ENCODE results near the gene HERC4.

DNA sequence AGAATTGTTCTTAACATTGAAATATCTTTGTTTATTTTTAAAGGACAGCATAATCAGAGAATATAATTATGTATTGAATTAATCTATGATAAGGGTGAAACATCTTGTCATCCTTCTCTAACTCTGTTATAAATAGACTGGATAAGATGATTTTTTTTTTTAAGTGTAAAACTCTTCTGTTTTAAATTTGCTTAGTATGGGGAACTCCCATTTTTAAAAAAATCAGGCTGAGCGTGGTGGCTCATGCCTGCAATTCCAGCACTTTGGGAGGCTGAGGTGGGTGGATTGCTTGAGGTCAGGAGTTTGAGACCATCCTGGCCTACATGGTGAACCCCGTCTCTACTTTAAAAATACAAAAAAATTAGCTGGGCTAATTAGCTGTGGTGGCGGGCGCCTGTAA is 9.4 kb upstream of the HERC4 start:
- TF ChIP-seq POLR2AphosphoS5 (IDR thresholded peaks at IDR 0.05) = no peak
- TF ChIP-seq, protein P1, sequence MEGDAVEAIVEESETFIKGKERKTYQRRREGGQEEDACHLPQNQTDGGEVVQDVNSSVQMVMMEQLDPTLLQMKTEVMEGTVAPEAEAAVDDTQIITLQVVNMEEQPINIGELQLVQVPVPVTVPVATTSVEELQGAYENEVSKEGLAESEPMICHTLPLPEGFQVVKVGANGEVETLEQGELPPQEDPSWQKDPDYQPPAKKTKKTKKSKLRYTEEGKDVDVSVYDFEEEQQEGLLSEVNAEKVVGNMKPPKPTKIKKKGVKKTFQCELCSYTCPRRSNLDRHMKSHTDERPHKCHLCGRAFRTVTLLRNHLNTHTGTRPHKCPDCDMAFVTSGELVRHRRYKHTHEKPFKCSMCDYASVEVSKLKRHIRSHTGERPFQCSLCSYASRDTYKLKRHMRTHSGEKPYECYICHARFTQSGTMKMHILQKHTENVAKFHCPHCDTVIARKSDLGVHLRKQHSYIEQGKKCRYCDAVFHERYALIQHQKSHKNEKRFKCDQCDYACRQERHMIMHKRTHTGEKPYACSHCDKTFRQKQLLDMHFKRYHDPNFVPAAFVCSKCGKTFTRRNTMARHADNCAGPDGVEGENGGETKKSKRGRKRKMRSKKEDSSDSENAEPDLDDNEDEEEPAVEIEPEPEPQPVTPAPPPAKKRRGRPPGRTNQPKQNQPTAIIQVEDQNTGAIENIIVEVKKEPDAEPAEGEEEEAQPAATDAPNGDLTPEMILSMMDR (IDR thresholded peaks at IDR 0.05 in 8 of 11, conservative IDR thresholded peaks at IDR 0.05 in 3 of 11) = no peak

All from spleen (tissue), 7 donors.